A549 (cell line): ENCODE measurements around the gene SGSM2.

Source experiments
- BHLHE40 ChIP-seq: IDR thresholded peaks from 2 replicates; pipeline ENCODE4 v1.6.1; 2012; ENCODE audit warnings: low read depth, low read length, inconsistent platforms
- MYC ChIP-seq: IDR thresholded peaks from 2 replicates; pipeline ENCODE4 v1.6.1; 2012; ENCODE audit warnings: mild to moderate bottlenecking, inconsistent platforms, low read length, improper control_type of control experiment, borderline replicate concordance
- POLR2A ChIP-seq: IDR thresholded peaks from 2 replicates; pipeline ENCODE4 v1.6.1; 2012; ENCODE audit warnings: mild to moderate bottlenecking, low read length
- ZFP36 ChIP-seq: fragments of 450-650 bp; IDR thresholded peaks from 2 replicates; pipeline ENCODE4 v1.6.1; 2014; ENCODE audit warnings: borderline replicate concordance; ENCODE audit not compliant: partially characterized antibody
- TF ChIP-seq, protein P1 (sequence below): fragments of >200 bp; sonication (Bioruptor Twin); formaldehyde crosslinking; IDR thresholded peaks from 3 replicates; pipeline ENCODE4 v1.5.1; 2016
- TF ChIP-seq, protein P2 (sequence below): fragments of 250-450 bp; sonication (Bioruptor Pico); IDR thresholded peaks from 2 replicates; pipeline ENCODE4 v1.5.0; 2021; ENCODE audit warnings: mild to moderate bottlenecking, moderate library complexity, borderline replicate concordance

DNA sequence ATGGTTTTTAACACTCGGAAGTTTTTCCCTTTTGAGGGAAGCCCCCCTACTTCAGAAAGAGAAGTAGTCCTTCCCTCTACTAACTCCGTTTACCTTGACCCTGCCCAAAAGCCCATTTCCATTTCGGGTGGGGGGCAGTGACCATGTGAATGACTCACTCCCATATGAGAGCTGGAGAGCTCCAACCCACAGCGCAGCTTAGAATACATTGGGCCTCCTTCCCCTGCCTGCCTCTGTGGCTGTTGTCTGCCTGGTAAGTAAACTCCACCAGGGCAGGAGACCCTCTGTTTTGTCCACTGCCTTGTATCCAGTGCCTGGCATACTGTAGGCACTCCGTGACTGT lies 985 bp downstream of the SGSM2 start:
- no peak for TF ChIP-seq ZFP36
- TF ChIP-seq, protein P1, sequence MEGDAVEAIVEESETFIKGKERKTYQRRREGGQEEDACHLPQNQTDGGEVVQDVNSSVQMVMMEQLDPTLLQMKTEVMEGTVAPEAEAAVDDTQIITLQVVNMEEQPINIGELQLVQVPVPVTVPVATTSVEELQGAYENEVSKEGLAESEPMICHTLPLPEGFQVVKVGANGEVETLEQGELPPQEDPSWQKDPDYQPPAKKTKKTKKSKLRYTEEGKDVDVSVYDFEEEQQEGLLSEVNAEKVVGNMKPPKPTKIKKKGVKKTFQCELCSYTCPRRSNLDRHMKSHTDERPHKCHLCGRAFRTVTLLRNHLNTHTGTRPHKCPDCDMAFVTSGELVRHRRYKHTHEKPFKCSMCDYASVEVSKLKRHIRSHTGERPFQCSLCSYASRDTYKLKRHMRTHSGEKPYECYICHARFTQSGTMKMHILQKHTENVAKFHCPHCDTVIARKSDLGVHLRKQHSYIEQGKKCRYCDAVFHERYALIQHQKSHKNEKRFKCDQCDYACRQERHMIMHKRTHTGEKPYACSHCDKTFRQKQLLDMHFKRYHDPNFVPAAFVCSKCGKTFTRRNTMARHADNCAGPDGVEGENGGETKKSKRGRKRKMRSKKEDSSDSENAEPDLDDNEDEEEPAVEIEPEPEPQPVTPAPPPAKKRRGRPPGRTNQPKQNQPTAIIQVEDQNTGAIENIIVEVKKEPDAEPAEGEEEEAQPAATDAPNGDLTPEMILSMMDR = no peak
- TF ChIP-seq, protein P2, sequence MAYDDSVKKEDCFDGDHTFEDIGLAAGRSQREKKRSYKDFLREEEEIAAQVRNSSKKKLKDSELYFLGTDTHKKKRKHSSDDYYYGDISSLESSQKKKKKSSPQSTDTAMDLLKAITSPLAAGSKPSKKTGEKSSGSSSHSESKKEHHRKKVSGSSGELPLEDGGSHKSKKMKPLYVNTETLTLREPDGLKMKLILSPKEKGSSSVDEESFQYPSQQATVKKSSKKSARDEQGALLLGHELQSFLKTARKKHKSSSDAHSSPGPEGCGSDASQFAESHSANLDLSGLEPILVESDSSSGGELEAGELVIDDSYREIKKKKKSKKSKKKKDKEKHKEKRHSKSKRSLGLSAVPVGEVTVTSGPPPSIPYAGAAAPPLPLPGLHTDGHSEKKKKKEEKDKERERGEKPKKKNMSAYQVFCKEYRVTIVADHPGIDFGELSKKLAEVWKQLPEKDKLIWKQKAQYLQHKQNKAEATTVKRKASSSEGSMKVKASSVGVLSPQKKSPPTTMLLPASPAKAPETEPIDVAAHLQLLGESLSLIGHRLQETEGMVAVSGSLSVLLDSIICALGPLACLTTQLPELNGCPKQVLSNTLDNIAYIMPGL = no peak
- TF ChIP-seq MYC = no peak
- TF ChIP-seq POLR2A = no peak
- no peak for TF ChIP-seq BHLHE40
